Fibroblast of upper back skin (primary cell): ENCODE results near the gene PPA1.
"Not testable (repeated sequence)": the region's sequence is repeated elsewhere in the genome, so short reads cannot be mapped to it uniquely, and the experiment has no call there.

Source experiments
- DNase-seq: peaks from one replicate; pipeline ENCODE4 v3.0.0-alpha.2; 2013

The PPA1 gene

GRCh38 chr10:70233109-70233938 lies at the start of gene PPA1:
Gene PPA1 (minus strand): TSS chr10:70233429. CDS start chr10:70233327, 102 bp downstream.
- peak; percentile 95 for DNase-seq

GRCh38 chr10:70281609-70282008 lies 48.4 kb upstream of the PPA1 start:
- DNase-seq = no peak

- no peak for DNase-seq
These were observed 46.9 kb upstream of the PPA1 start for GRCh38 chr10:70280099-70280498.

- DNase-seq = no peak
These were observed 44.3 kb upstream of the PPA1 start for GRCh38 chr10:70277396-70278030.

GRCh38 chr10:70274643-70275042 lies 41.4 kb upstream of the PPA1 start:
- peak; percentile 45 for DNase-seq

- DNase-seq = no peak
These were observed 39.7 kb upstream of the PPA1 start for GRCh38 chr10:70272925-70273316.

- no peak for DNase-seq
These were observed 39.0 kb upstream of the PPA1 start for GRCh38 chr10:70271996-70272924.

GRCh38 chr10:70270952-70271351 lies 37.7 kb upstream of the PPA1 start:
- no peak for DNase-seq

GRCh38 chr10:70269741-70270140 lies 36.5 kb upstream of the PPA1 start:
- no peak for DNase-seq

- DNase-seq = no peak
These were observed 35.1 kb upstream of the PPA1 start for GRCh38 chr10:70268376-70268775.

GRCh38 chr10:70267161-70267933 lies 34.1 kb upstream of the PPA1 start:
- DNase-seq = peak; percentile 92

- DNase-seq = no peak
These were observed 33.5 kb upstream of the PPA1 start for GRCh38 chr10:70266701-70267100.

- DNase-seq = no peak
These were observed 32.8 kb upstream of the PPA1 start for GRCh38 chr10:70266056-70266455.

- DNase-seq = no peak
These were observed 31.9 kb upstream of the PPA1 start for GRCh38 chr10:70265032-70265689.

GRCh38 chr10:70260734-70261133 lies 27.5 kb upstream of the PPA1 start:
- DNase-seq = no peak

GRCh38 chr10:70260259-70260658 lies 27.0 kb upstream of the PPA1 start:
- no peak for DNase-seq

GRCh38 chr10:70258216-70258615 lies 25.0 kb upstream of the PPA1 start:
- no peak for DNase-seq

- DNase-seq = not testable (repeated sequence)
These were observed 24.6 kb upstream of the PPA1 start for GRCh38 chr10:70257816-70258215.

GRCh38 chr10:70256463-70256862 lies 23.2 kb upstream of the PPA1 start:
- DNase-seq = no peak

- DNase-seq = peak; percentile 21
These were observed 22.4 kb upstream of the PPA1 start for GRCh38 chr10:70255329-70256299.
